GM12891 (cell line): ENCODE results near the gene ALDH8A1. TPM values are rescaled to one million over a fixed set of nuclear protein-coding genes. Genes with fewer than 3 reads are reported as not detected.

Experiments used
- DNase-seq: peaks from one replicate; pipeline ENCODE4 v3.0.0; 2011; ENCODE audit warnings: low spot score; ENCODE audit not compliant: insufficient read length
- FAIRE-seq: peaks from 2 replicates; lab custom pipeline; 2011; peaks lifted over from hg19 to GRCh38; lab: Jason Lieb, UNC
- PAX5 ChIP-seq: IDR thresholded peaks from 2 replicates; pipeline ENCODE4 v1.6.1; 2011; ENCODE audit warnings: low read length, moderate library complexity, mild to moderate bottlenecking; ENCODE audit not compliant: insufficient read depth, severe bottlenecking
- POLR2A ChIP-seq: IDR thresholded peaks from 2 replicates; pipeline ENCODE4 v1.6.1; 2011; ENCODE audit warnings: low read depth, low read length, control low read depth
- POLR2AphosphoS5 ChIP-seq: IDR thresholded peaks from 2 replicates; pipeline ENCODE4 v1.6.1; 2011; ENCODE audit warnings: low read depth, low read length, control low read depth
- POU2F2 ChIP-seq: IDR thresholded peaks from 2 replicates; pipeline ENCODE4 v1.6.1; 2011; ENCODE audit warnings: low read depth, mild to moderate bottlenecking, control low read depth, low read length, moderate library complexity
- SPI1 ChIP-seq: IDR thresholded peaks from 2 replicates; pipeline ENCODE4 v1.6.1; 2011; ENCODE audit warnings: low read depth, low read length, control low read depth
- TAF1 ChIP-seq: IDR thresholded peaks from 2 replicates; pipeline ENCODE4 v1.6.1; 2011; ENCODE audit warnings: low read depth, low read length, control low read depth
- polyA plus RNA-seq: library from polyadenylated mRNA; unstranded; fragments of >200 nt; gene quantifications from one replicate; pipeline ENCODE4 v1.2.1, GENCODE V29; 2012; ENCODE audit warnings: low read depth, missing spikeins, inconsistent platforms; ENCODE audit not compliant: missing spikeins

ALDH8A1 gene
- 0.10 TPM for polyA plus RNA-seq

- FAIRE-seq: no peak
These were observed at the start of gene ALDH8A1 for GRCh38 chr6:134949927-134950326. Gene ALDH8A1 (minus strand): TSS chr6:134950101. CDS start chr6:134950053, 48 bp downstream.

DNA sequence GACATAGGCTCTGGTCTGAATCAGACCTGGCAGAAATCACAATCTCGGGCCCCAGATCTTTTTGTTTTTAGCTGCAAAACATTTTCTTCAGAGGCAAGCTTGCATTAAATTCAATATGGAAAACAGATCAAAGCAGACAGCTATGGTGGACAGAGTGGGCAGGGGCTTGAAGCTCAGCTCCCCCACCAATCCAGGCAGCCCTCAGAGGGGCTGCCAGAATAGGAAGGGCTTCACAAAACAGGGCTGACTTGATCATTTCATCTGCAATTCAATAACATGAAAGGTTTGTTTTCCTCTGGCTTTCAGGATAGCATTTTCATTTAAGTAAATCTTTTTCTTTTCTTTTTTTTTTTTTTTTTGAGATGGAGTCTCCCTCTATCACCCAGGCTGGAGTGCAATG lies 49.2 kb upstream of the ALDH8A1 start:
- TF ChIP-seq POLR2AphosphoS5 (no peak), POLR2A (no peak), PAX5 (no peak), POU2F2 (no peak)
- DNase-seq (no peak), FAIRE-seq (no peak)

More at GRCh38 chr6:134949927-134950326, at the start of gene ALDH8A1:
- TF ChIP-seq POLR2AphosphoS5 (no peak), TAF1 (no peak), POU2F2 (no peak), POLR2A (no peak), SPI1 (no peak)
- DNase-seq: no peak

DNA sequence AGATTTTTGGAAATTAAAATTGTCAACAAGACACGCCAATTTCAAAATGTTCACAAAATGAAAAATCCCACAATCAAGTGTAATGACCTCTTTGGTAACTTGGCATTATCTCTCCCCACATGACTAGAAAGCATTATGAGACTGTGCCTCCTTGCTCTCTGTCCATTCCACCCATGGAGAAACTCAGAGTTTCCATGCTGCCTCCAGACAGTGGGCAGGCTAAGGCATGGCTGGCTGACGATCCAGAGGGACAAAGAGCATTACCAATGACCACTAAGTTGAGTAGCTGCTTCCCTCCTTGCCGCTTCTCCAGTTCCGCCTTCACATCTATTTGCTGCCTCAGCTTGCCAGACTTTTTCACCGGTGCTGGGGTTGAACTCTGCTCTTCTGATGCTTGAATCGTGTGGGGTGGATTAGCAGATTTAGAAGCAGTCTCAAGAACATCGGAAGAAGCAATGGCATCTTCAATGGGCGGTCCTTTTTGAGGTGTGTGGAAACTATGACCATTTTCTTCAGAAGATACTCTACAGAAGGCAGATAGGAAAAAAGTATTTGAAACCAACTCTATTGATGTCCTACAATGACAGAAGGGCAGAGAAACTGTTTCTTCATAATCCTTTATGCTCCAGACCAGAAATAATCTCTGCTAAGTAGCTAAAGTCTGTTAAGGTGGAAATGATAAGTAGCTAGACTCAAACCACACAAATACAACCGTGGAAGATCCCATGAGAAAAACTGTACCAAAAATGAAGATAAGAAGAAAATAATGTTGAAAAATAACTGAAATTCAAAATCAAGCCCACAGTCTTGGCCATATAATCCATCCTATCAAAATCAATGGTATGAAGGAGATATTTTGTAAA lies 47.5 kb upstream of the ALDH8A1 start:
- FAIRE-seq (no peak), DNase-seq (no peak)
- TF ChIP-seq TAF1 (no peak), PAX5 (no peak), POU2F2 (no peak), SPI1 (no peak), POLR2AphosphoS5 (no peak), POLR2A (no peak)

- DNase-seq (no peak), FAIRE-seq (no peak)
- TF ChIP-seq SPI1 (no peak), POLR2A (no peak), POLR2AphosphoS5 (no peak), POU2F2 (no peak), TAF1 (no peak)
These were observed 45.6 kb upstream of the ALDH8A1 start for GRCh38 chr6:134995536-134995935.

- FAIRE-seq (no peak), DNase-seq (no peak)
- no peak for TF ChIP-seq POLR2A
- no peak for TF ChIP-seq TAF1
- no peak for TF ChIP-seq SPI1
- no peak for TF ChIP-seq POLR2AphosphoS5
- no peak for TF ChIP-seq PAX5
- TF ChIP-seq POU2F2: no peak
These were observed 44.5 kb upstream of the ALDH8A1 start for GRCh38 chr6:134994431-134994830.

DNA sequence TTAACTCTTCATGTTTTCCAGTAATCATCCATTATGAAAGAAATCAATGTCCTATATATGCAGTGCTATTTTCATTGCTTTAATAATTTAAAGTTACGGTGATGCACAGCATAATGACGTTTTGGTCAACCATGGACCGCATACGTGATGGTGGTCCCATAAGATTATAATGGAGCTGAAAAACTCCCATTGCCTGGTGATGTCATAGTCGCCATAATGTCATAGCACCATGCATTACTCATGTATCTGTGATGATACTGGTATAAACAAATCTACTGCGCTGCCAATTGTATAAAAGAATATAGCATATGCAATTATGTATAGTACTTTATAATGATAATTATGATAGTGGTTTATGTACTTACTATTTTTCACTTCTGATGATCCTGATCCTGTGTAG lies 42.3 kb upstream of the ALDH8A1 start:
- FAIRE-seq (no peak), DNase-seq (no peak)
- no peak for TF ChIP-seq PAX5
- TF ChIP-seq TAF1: no peak
- no peak for TF ChIP-seq POLR2A
- TF ChIP-seq SPI1: no peak
- TF ChIP-seq POU2F2: no peak
- no peak for TF ChIP-seq POLR2AphosphoS5

GRCh38 chr6:134990262-134990661 lies 40.4 kb upstream of the ALDH8A1 start:
- TF ChIP-seq POLR2AphosphoS5 (no peak), PAX5 (no peak), SPI1 (no peak), TAF1 (no peak), POLR2A (no peak), POU2F2 (no peak)
- no peak for DNase-seq
- no peak for FAIRE-seq

DNA sequence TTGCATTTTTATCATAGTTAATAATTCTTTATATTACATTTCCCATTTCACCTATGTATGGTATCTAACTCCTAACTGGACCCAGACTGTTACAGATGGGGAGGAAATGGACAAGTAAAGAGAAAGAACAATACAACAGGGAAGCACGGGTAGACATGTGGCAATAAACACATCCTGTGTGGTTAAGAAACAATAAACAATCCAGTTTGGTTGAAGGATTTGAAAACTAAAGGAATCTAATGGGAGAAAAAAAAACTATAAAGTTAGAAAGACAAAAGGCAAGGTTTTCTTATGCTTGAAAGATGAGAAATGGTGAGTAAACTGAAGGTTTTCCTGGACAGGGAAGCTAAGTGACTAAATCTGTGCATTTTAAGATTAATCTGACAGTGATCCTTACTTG lies 34.9 kb upstream of the ALDH8A1 start:
- DNase-seq: no peak
- no peak for FAIRE-seq
- TF ChIP-seq POLR2A (no peak), TAF1 (no peak), PAX5 (no peak), SPI1 (no peak), POLR2AphosphoS5 (no peak), POU2F2 (no peak)

GRCh38 chr6:134983823-134984222 lies 33.9 kb upstream of the ALDH8A1 start:
- peak; percentile 40 for FAIRE-seq
- DNase-seq: no peak
- TF ChIP-seq TAF1: no peak
- TF ChIP-seq POLR2AphosphoS5: no peak
- TF ChIP-seq POU2F2: no peak
- TF ChIP-seq PAX5: no peak
- no peak for TF ChIP-seq POLR2A
- no peak for TF ChIP-seq SPI1

- FAIRE-seq (no peak), DNase-seq (no peak)
- TF ChIP-seq SPI1 (no peak), POLR2A (no peak)
These were observed 32.3 kb upstream of the ALDH8A1 start for GRCh38 chr6:134982161-134982560.
